HG03460 (cell line): ENCODE measurements around the gene FSD2.
"Not testable (repeated sequence)": the region's sequence is repeated elsewhere in the genome, so short reads cannot be mapped to it uniquely, and the experiment has no call there.

Experiments
- ATAC-seq: cut with Tn5 transposase; IDR thresholded peaks from one replicate; pipeline ENCODE4 v1.9.1; 2021; ENCODE audit not compliant: unreplicated experiment

FSD2 gene

DNA sequence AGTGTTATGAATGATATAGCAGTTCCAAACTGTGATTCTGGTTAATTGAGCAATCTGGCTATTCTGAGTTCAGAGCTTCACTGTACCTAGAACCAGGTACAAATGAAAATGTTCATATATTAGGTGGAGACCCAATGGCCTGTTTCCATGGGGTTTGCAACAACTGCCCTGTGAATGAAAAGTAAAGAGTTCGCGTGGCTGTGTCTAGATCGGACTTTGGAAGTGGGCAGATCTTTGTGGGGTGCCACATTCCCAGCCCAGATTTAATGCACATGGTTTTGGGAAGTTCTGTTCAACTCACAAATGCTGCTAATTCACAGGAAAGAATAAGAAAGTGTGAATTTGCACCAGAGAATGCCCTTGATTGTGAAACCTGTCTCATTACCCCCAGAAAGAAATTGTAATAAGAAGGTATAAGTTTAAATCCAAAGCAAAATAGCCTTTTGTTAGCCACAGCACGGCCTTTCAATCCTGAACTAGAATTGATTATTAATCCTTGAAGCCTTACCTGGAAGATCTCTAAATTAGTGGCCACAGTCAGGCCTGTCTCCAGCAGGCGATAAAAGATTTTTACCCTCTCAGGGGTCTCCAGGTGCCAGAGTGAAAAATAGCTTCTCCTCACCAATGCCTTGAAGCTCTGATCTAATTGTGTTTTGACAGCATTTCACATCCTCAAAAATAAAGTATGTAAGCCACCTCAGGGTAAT lies 26.2 kb upstream of the FSD2 start:
- ATAC-seq = no peak

- no peak for ATAC-seq
These were observed 24.7 kb upstream of the FSD2 start for GRCh38 chr15:82830427-82831173.

- no peak for ATAC-seq
These were observed 23.4 kb upstream of the FSD2 start for GRCh38 chr15:82829234-82829633.

- no peak for ATAC-seq
These were observed 22.2 kb upstream of the FSD2 start for GRCh38 chr15:82828075-82828474.

GRCh38 chr15:82823049-82823448 lies 17.2 kb upstream of the FSD2 start:
- ATAC-seq = no peak

- not testable (repeated sequence) for ATAC-seq
These were observed 16.0 kb upstream of the FSD2 start for GRCh38 chr15:82821851-82822250.

- ATAC-seq = not testable (repeated sequence)
These were observed 15.5 kb upstream of the FSD2 start for GRCh38 chr15:82821396-82821795.

DNA sequence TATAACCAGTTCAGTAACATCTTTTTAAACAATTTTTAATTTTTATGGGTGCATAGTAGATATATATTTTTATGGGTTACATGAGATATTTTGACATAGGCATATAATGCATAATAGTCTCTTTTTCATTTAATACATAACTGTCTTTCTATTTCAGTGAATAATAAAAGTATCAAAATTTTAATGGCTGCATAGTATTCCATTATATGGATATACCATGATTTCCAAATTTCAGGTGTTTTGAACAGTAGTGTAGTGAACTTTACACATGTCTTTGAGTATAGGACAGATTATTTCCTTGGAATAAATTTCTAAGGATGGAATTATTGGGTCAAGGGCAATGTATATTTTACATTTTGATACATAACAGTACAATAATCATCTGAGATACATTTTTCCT lies 14.3 kb upstream of the FSD2 start:
- ATAC-seq = no peak

GRCh38 chr15:82812994-82813393 lies 7.1 kb upstream of the FSD2 start:
- ATAC-seq = no peak

DNA sequence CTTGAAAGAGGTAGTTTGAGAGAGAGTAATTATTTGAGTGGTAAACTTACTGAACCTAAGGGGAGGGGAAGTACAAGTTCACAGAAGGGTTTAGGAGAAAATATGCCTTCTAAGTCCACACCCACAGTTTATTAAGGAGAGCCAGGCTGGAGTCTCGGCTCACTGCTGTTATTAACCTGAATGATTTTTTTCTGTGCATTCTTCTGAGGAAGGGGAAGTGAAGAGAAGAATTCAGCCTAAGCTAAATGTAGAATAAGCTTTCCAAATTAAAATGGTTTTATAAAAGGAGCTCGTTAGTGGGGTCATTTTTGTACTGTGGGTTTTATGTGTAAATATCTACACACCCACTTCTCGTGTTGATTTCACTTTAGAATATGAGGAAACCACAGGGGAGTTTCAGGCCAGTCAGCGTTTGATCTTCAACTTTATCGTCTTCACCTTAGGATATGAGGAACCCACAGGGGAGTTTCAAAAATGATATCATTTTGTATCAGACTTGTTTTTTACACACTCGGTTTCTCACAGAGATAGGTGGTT lies 5.1 kb upstream of the FSD2 start:
- ATAC-seq = no peak

DNA sequence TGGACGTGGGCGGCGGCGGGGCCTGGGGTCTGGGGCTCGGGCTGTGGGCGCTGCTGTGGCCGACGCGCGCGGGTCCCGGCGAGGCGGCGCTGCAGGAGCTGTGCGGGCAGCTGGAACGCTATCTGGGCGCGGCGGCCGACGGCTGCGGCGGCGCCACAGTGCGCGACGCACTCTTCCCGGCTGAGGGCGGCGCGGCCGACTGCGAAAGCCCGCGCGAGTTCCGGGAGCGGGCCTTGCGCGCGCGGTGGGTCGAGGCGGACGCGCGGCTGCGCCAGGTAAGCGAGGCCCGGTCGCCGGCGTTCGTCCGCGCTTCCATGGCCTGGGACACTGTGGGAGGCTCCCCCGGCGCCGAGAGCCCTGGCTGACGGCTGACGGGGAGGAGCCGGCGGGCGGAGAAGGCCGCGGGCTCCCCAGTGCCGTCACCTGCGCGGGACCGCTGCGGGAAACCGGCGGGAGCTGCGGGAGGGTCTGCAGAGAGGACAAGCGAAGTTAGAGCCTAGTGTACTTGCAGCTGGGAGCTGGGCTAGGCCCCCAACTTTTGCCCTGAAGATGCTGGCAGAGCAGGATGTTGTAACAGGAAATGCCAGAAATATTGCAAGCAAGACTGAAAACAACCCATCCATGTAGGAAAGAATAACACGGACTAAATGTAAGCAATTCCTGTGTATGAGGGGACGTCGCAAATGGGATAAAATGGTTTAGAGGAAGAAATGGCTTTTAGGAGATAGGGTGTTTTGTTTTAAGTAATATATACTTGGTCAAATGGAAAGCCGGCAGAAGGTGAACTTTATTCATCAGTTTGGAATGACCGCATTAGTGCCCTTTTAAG lies 4.4 kb upstream of the FSD2 start:
- peak; percentile 15 for ATAC-seq

- ATAC-seq = peak; percentile 77
These were observed 3.6 kb upstream of the FSD2 start, which contains the start of gene WHAMM for GRCh38 chr15:82809308-82810060. WHAMM (plus strand) TSS chr15:82809628; CDS start chr15:82809727, 99 bp downstream.

DNA sequence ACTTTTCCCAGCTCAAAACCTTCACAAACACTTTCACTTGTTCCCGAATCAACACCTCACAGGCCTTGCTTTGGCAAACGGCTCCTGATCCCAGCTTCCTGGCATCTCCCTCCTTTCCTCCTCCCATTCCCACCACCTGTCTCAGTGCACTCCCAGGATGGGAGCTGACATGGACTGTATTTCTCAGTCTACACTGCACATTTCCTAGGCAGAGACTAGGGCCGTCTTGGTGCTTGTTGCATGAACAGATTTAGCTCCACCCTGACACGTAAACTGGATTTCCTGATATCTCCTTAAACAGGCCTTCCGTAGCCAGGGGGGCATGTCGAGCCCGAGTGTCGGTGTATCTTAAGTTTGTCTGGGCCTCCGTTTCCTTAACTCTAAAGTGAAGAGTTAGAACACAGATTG lies 2.8 kb upstream of the FSD2 start:
- ATAC-seq = no peak

GRCh38 chr15:82807920-82808633 lies 2.2 kb upstream of the FSD2 start:
- ATAC-seq = no peak

DNA sequence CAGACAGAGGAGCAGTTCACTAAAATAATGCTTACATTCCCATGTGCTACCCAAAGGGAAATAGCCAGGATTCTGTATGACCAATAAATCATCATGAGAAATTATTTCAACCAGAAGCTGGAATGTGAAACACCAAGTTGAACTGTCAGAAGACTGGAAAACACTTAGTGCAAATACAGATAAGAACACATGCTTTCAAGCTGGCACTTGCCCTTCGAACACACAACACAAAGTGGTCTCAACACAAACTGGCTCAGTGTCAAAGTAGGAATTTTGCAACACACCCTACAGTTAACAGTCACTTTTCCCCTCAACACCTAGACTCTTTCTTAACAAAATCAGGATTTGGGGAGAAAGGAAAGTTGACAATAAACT lies 1.3 kb downstream of the FSD2 start:
- no peak for ATAC-seq

GRCh38 chr15:82803793-82804574 lies 1.9 kb downstream of the FSD2 start:
- ATAC-seq = no peak

DNA sequence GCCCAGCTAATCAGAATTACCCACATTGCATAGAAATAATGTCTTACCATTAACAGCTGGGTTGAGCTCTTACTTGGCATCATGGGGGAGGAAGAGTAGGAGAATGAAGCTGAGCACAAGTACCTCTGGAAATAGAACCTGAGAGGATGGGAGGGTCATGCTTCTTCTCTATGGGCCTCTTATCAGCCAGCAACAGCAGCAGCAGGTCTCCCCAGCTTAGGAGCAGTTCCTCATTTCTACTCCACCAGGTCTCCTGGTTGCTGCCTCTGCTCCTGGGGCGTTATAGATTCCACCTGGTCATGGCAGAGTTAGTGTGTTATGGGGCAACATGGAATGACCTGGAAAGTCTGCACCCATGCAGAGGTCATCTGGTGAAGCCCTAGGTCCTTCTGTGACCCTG lies 3.4 kb downstream of the FSD2 start:
- no peak for ATAC-seq

DNA sequence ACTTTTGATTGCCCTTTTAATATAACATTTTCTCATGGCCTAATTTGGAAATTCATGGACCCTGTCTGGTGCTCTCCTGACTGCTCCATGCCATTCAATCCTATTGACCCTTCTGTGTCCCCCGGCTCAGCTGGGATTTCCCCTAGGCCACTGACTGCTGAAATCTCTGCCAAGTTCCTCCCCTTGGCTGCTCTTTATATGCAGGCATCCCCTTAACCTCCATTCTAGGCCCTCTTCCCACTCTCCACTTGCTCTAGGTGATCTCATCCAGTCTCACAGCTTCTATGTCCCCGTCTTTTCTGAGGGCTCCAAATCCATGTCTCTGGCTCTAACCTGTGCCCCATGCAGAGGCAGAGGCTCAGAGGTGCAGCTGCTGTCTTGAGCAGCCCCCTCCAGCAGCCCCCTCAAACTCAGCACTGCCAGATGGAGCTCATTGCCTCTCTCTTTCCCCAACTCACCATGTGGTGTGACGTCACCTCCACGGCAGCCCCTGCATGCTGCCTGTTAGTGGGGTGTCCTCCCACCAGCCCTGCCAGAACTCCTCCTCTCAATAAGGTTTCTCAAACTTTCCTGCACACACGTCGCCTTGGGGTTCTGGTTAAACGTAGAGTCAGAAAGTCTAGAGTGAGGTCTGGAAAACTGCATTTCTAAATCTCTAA lies 6.6 kb downstream of the FSD2 start:
- ATAC-seq = no peak
